Activated naive CD4-positive, alpha-beta T cell treated with Interleukin-2 at 50 U/mL for 16 hours (primary cell): Measurements from ENCODE around the gene DRG2.

ENCODE experiments used
- DNase-seq: peaks from one replicate; pipeline ENCODE4 v3.0.0-alpha.2; 2020

Gene DRG2

GRCh38 chr17:18117982-18118975, 30.5 kb downstream of the DRG2 start:
- no peak for DNase-seq

DNA sequence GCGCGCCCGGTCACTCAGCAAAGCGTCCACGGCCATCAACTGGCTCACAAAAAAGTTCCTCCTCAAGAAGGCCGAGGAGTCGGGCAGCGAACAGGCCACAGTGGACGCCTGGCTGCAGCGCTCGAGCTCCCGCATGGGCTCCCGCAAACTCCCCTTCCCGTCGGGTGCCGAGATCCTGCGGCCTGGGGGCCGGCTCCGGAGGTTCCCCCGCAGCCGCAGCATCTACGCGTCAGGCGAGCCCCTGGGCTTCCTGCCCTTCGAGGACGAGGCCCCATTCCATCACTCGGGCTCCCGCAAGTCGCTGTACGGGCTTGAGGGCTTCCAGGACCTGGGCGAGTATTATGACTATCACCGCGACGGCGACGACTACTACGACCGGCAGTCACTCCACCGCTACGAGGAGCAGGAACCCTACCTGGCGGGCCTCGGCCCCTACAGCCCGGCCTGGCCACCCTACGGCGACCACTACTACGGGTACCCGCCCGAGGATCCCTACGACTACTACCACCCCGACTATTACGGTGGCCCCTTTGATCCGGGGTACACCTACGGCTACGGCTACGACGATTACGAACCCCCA, 31.5 kb downstream of the DRG2 start:
- DNase-seq: no peak

DNA sequence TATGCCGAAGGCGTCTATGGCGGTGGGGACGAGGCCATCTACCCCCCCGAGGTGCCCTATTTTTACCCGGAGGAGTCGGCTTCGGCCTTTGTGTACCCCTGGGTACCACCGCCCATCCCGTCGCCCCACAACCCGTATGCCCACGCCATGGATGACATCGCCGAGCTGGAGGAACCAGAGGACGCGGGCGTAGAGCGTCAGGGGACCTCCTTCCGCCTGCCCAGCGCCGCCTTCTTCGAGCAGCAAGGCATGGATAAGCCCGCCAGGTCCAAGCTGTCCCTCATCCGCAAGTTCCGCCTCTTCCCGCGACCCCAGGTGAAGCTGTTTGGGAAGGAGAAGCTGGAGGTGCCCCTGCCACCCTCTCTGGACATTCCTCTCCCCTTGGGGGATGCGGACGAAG, 32.2 kb downstream of the DRG2 start:
- DNase-seq: no peak

- no peak for DNase-seq
These were observed 32.8 kb downstream of the DRG2 start for GRCh38 chr17:18120461-18121017.

- DNase-seq: no peak
These were observed 33.6 kb downstream of the DRG2 start for GRCh38 chr17:18121144-18121910.

- DNase-seq: no peak
These were observed 35.4 kb downstream of the DRG2 start for GRCh38 chr17:18122990-18123753.

DNA sequence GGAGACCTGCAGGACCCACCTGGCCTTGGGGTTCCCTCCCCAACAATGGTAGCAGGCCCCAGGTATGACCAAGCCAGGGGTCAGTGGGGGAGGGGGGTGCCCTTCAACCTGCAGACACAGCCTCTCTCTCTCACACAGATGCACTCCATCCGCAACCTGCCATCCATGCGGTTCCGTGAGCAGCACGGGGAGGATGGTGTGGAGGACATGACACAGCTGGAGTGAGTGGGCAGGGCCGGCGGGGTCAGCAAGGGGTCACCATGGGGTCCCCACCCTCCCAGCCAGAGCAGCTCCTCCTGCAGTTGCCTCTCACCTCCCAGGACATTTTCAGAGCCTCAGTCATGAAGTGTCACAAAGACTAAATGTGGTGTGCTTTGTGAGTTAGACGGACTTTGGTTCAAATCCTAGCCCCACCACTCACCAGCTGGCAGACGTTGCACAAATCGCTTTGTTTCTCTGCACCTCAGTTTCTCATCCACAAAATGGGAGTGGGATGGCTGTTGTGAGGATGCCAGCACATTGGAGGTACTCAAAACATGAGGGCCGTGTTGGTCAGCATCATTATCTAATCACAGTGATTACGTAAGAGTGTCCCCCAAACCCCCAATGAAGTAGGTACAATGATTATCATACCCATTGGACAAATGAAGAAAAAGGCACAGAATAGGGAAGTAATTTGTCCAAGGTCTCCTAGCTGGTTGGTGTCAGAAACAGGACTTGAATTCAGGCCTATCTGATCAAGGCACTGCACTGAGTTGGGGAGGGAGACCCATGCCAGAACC, 36.8 kb downstream of the DRG2 start:
- DNase-seq: no peak

DNA sequence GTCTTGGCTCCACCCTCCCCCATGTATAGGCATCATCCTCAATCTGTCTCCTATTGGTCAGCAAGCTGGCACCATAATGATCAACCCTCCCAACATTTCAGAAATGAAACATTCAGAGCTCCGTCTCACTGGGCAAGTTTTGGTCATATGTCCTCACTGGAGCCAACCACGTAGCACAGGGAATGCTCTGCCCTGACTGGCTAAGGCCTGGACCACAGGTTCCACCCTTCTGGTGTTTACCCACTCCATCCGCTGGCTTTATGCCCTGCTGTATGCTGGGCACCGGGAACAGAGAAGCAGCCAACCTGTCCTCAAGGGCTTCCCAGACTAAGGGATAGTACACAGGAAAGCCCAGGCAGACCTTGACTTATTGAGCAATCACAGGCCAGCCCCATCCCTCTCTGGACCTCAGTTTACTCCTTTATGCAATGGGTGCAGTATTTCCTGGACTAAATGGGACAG, 41.3 kb downstream of the DRG2 start:
- DNase-seq: no peak

- DNase-seq: no peak
These were observed 45.0 kb downstream of the DRG2 start for GRCh38 chr17:18132711-18133110.

DNA sequence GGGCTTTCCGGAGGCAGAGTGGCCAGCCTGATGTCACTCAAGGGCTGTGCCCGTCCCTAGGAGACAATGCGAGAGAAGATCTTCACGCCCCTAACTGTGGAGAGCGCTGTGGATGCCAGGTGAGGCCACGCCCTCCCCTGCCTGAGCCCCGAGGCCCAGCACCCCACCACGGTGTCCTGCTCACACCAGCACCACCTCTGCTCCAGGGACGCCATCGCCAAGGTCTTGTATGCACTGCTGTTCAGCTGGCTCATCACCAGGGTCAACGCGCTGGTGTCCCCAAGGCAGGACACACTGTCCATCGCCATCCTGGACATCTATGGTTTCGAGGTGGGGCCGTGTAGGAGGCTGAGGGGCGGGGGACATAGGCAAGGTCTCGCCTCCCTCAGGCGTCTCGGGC, 48.6 kb downstream of the DRG2 start:
- no peak for DNase-seq

DNA sequence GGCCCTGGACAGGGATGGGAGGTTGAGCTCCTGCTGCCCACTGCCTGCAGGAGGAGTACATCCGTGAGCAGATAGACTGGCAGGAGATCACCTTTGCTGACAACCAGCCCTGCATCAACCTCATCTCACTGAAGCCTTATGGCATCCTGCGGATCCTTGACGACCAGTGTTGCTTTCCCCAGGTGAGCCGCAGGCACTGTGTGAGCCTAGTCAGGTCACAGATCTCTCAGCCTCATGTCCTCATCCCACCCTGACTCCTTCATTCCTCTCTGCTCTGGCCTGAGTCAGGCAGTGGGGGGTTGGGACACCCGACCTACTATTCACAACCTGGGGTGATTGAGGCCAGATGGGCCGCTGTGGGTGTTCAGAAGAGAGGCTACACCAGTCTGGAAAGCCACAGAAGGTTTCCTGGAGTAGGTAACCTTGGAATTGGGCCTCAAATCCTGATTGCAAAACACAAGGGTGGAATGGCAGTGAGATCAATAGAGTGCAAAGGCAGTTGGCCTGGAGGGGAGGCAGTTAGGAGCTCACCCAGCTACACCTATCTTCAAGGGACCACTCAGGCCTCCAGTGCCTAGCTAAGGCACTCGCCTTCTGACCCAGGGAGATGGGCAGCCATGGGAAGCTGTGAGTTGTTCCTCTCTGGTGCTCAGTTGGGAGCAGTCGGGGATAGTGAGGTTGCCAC, 50.5 kb downstream of the DRG2 start:
- DNase-seq: no peak

GRCh38 chr17:18139092-18139491, 51.3 kb downstream of the DRG2 start:
- no peak for DNase-seq

- DNase-seq: no peak
These were observed 51.8 kb downstream of the DRG2 start for GRCh38 chr17:18139498-18139897.

DNA sequence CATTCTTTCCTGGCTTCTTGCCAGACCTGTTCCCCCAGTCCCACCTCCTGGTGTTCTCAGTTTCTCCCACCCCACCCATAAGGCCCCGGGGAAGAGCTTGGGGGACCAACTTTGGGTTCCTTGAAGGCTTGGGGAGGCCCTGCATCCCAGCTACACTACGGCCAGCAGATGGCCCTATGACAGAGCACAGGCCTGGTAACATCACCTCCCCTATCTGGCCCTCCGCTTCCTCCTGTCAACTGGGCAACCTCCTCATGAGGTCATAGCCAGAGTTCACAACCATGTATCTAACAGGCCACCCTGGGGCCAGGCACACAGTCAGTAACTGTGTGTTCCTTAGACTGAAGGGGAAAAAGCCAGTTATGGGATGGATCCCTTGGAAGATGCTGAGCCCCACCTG, 52.2 kb downstream of the DRG2 start:
- no peak for DNase-seq

- no peak for DNase-seq
These were observed 52.9 kb downstream of the DRG2 start for GRCh38 chr17:18140648-18141047.

DNA sequence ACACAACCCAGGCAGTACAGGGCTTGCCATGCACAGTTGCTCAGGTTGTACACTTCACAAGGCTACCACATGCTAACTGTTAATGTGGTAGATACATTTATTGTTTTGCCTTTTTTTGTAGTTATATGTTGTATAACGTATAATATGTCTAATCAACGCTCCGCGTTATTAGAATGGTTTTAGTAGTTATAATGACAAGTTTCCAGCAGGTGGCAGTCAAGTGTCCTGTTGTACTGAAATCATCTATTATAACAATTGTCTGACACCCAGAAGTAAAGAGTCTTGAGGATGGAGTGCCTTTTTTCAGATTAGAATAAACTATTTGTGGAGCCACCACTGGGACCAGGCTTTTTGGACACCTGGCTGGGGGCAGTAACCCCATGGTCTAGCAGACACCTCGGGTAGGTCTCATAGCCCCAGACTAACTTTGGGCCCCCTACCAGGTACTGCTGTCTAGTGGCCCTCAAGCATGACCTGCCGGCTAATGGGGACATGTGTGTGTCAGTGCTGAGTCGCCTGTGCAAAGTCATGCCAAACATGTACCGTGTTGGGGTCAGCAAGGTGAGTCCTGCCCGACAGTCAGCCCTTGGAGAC, 53.6 kb downstream of the DRG2 start:
- peak; percentile 24 for DNase-seq

GRCh38 chr17:18142417-18142816, 54.7 kb downstream of the DRG2 start:
- no peak for DNase-seq

DNA sequence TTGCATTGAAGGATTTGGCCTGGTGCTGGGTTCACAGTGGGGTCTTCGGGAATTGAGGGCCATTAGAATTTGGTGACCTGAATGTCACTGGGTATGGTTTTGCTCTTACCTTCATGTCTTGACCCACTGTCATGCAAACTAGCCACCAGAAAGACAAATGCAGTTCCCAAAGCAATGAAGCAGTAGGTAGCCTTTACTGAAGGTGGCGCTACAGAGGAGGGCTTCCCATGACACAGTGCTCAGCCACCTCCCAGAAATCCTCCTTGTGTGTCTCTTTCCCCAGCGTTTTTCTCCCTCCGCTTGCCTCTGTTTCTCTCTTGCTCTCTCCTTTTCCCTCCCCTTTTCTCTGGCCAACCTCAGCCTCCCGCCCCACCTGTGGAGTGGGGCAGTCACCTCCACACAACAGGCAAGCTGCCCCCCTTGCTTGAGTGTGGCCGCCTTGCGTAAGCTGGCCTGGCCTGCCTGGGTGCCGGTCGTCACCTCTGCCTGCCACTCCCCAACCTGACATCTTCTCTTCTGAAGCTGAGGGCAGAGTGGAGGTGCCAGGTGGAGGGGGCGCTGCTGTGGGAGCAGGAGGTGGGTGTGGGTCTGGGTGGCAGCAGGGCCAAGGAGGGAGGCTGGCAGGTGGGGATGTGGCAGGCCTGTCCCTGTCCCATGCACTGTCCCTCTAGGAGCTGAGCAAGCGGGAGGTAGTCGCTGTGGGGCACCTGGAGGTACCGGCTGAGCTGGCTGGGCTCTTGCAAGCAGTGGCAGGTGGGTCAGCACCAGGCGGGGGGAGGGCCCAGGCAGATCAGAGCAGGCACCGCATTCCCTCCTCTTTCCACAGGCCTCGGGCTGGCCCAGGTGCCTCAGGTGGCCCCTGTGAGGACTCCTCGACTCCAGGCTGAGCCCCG, 55.5 kb downstream of the DRG2 start:
- DNase-seq: no peak

DNA sequence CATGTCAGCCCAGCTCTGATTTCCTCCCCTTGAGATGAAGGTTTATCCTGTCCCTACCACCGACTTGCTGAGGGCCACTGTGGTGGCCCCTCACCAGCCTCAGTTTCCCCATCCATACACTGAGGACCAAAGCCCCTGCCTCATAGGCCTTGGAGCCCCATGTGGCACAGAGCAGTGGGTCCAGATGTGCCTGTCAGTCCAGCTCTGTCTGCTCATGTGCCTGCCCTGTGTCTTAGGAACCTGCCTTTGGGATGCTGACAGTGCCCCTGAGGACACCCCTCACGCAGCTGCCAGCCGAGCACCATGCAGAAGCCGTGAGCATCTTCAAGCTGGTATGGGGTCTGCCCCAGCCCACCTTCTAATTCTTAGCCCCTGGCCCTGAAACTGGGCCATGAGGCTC, 56.5 kb downstream of the DRG2 start:
- no peak for DNase-seq
